ENCODE results near the gene SIM1. TPM values are rescaled to one million over a fixed set of nuclear protein-coding genes. Genes with fewer than 3 reads are reported as not detected.

Gene SIM1
- total RNA-seq, 2 donors from 2014 or later: not detected

DNA sequence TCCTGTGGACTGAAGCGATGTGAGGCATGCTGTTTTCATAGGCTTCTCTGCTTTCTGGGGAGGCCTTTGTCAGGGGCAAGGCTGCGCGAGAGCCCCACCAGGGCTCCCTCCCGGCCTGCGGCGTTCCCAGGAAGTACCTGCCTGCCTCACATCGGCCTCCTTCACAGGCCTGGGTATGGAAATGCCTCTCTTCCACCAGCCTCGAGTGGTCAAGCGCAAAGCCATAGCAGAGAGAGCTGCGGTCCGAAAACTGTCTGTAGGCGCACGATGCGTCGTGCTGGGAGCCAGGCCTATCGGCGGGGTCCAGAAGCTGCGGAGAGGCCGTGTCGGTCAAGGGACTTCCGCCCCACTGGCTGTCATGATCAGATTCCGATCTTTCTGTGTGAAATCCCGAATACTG, 71.2 kb downstream of the SIM1 start:
- TF ChIP-seq, protein P1, sequence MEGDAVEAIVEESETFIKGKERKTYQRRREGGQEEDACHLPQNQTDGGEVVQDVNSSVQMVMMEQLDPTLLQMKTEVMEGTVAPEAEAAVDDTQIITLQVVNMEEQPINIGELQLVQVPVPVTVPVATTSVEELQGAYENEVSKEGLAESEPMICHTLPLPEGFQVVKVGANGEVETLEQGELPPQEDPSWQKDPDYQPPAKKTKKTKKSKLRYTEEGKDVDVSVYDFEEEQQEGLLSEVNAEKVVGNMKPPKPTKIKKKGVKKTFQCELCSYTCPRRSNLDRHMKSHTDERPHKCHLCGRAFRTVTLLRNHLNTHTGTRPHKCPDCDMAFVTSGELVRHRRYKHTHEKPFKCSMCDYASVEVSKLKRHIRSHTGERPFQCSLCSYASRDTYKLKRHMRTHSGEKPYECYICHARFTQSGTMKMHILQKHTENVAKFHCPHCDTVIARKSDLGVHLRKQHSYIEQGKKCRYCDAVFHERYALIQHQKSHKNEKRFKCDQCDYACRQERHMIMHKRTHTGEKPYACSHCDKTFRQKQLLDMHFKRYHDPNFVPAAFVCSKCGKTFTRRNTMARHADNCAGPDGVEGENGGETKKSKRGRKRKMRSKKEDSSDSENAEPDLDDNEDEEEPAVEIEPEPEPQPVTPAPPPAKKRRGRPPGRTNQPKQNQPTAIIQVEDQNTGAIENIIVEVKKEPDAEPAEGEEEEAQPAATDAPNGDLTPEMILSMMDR (IDR thresholded peaks at IDR 0.05): no peak
- Histone ChIP-seq H3K36me3 (no peaks in the 10 kb centered on the region), H3K27ac (no peak overlapping the region), H3K4me3 (no peak overlapping the region), H3K4me1 (ENCODE audit: control insufficient read depth in 1 of 2, low read depth in 2 of 2) (no peaks in the 10 kb centered on the region), H3K27me3 (replicated peaks; ENCODE audit: insufficient read depth) (no peaks in the 10 kb centered on the region), H3K9me3 (no peaks in the 10 kb centered on the region)
- no peak for ATAC-seq (ENCODE audit: insufficient number of reproducible peaks, low FRiP score, low read depth)
- DNase-seq (ENCODE audit: low spot score): no peak

DNA sequence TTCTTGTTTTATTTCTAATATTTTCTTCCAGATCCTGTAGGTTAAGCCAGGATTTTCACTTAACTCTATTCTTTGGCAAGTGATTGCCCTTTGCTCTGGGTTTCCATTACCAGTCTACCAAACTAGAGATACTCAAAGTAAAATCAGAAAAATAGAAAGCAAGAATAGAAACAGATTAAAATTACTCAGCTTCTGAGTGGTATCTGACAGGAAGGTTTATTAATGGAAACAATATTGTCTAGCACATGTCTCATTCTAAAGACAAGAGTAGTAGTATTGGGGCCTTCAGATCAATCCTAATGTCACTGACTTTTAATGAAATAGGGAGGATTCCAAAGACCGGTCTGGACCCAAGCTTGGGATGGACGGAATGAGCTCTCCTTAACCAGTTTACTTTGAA, 72.3 kb downstream of the SIM1 start:
- H3K36me3 ChIP-seq: no peaks in the 10 kb centered on the region
- no peak overlapping the region for H3K27ac ChIP-seq
- H3K9me3 ChIP-seq: no peaks in the 10 kb centered on the region
- TF ChIP-seq, protein P1 (IDR thresholded peaks at IDR 0.05): no peak
- ATAC-seq (ENCODE audit: insufficient number of reproducible peaks, low FRiP score, low read depth) (no peak), DNase-seq (ENCODE audit: low spot score) (no peak)
- H3K4me1 ChIP-seq (ENCODE audit: control insufficient read depth in 1 of 2, low read depth in 2 of 2): no peaks in the 10 kb centered on the region
- no peaks in the 10 kb centered on the region for H3K27me3 ChIP-seq (replicated peaks; ENCODE audit: insufficient read depth)
- no peak overlapping the region for H3K4me3 ChIP-seq

DNA sequence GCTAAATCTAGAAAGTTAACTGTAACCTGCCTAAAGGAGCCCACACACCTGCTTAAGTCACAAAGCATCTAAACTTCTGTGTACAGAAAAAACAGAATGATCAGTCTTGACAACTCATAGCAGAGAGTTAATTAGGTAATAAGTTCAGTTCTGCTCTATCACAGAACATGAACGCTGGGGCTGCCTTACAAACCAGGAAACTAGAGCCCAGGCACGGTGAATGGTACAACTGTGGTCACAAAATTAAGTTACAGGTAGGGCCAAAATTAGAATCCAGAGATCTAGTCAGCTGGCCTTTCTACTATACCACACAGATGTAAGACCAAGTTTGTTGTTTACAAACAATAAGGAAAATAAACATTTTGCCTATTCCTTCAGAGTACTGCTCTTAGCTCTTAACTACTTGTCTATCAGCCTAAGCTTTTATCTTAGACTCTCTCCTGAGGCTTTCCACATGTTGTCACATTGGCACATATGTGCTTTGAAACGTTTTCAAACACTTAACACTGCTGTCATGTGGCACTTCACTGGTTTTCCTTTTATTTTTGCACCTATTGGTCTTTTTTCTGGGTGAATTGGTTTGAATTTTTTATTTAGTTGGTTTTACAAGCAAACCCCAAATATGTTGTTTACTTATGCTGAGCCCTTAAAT, 75.7 kb downstream of the SIM1 start:
- ATAC-seq (ENCODE audit: insufficient number of reproducible peaks, low FRiP score, low read depth): no peak
- Histone ChIP-seq H3K36me3 (no peaks in the 10 kb centered on the region), H3K4me1 (ENCODE audit: control insufficient read depth in 1 of 2, low read depth in 2 of 2) (no peaks in the 10 kb centered on the region), H3K4me3 (no peak overlapping the region), H3K27me3 (replicated peaks; ENCODE audit: insufficient read depth) (no peaks in the 10 kb centered on the region), H3K9me3 (no peaks in the 10 kb centered on the region), H3K27ac (no peak overlapping the region)
- DNase-seq (ENCODE audit: low spot score): no peak
- TF ChIP-seq, protein P1 (IDR thresholded peaks at IDR 0.05): no peak

DNA sequence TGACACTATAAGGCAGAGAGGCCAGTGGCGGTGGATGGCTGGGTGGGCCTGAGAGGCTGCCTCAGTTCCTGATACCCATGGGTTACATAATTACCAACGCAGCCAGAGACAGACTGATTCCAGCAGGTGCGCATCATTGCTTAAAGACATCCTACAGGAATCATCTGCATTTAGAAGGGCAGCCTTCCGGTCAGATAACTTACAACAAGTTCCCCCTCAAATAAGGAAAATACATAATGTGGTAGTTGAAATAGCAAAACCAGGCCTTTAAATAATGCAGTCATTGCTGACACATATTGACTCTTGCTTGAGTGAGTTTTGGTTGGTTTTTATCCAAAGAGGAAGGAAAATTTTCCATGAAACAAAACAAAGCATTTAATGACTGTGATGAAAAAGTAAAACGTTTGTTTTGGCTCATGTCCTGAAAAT, 81.9 kb downstream of the SIM1 start:
- Histone ChIP-seq H3K27me3 (replicated peaks; ENCODE audit: insufficient read depth) (no peaks in the 10 kb centered on the region), H3K4me3 (no peak overlapping the region), H3K27ac (no peak overlapping the region), H3K4me1 (ENCODE audit: control insufficient read depth in 1 of 2, low read depth in 2 of 2) (no peaks in the 10 kb centered on the region), H3K36me3 (no peaks in the 10 kb centered on the region), H3K9me3 (no peaks in the 10 kb centered on the region)
- TF ChIP-seq, protein P1 (IDR thresholded peaks at IDR 0.05): no peak
- DNase-seq (ENCODE audit: low spot score) (no peak), ATAC-seq (ENCODE audit: insufficient number of reproducible peaks, low FRiP score, low read depth) (no peak)

DNA sequence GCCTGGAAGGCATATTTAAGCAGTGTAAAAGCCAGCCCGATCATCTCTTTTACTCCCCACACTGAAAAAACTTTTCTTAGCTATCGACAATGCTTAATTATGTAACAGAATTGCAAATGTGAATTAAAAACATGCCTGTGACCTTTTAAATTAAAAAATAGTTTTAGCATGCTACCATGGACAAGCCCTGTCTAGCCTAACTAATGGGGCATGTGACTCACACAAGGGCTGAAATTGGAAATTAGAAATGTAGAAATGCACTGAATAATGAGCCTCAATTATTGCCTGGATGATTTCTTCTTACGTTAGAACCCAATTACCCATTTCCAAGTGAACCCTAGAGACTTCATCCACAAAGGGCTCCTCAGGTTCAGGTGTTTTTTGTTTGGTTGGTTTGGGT, 82.7 kb downstream of the SIM1 start:
- no peak overlapping the region for H3K4me3 ChIP-seq

More for the DNA sequence above, 82.7 kb downstream of the SIM1 start:
- no peak overlapping the region for H3K27ac ChIP-seq
- DNase-seq (ENCODE audit: low spot score) (no peak), ATAC-seq (ENCODE audit: insufficient number of reproducible peaks, low FRiP score, low read depth) (no peak)
- no peaks in the 10 kb centered on the region for H3K4me1 ChIP-seq (ENCODE audit: control insufficient read depth in 1 of 2, low read depth in 2 of 2)
- no peaks in the 10 kb centered on the region for H3K27me3 ChIP-seq (replicated peaks; ENCODE audit: insufficient read depth)
- H3K36me3 ChIP-seq: no peaks in the 10 kb centered on the region
- TF ChIP-seq, protein P1 (IDR thresholded peaks at IDR 0.05): no peak
- no peaks in the 10 kb centered on the region for H3K9me3 ChIP-seq
